Measurements from ENCODE around the gene CDC42BPA. TPM values are rescaled to one million over a fixed set of nuclear protein-coding genes. Genes with fewer than 3 reads are reported as not detected.

Gene CDC42BPA
- total and polyA plus RNA-seq, 4 experiments from 2014 or later, result 0.49 to 0.72 TPM; not detected in 2

GRCh38 chr1:227182012-227182411 lies 136.3 kb downstream of the CDC42BPA start:
- CTCF ChIA-PET (ENCODE audit: partially characterized antibody), result no interaction called here
- no peaks in the 10 kb centered on the region for H3K36me3 ChIP-seq (ENCODE audit: insufficient read depth, low read length)
- Mint-ChIP-seq H3K27ac (no peak overlapping the region), H3K9me3 (no peaks in the 10 kb centered on the region), H3K27me3 (peaks cover 8 to 16% of the 10 kb centered on the region in 2 donors), H3K36me3 (no peaks in the 10 kb centered on the region), H3K4me3 (no peak overlapping the region), H3K4me1 (no peaks in the 10 kb centered on the region)
- no peak overlapping the region for H3K27ac ChIP-seq (ENCODE audit: low read depth, low read length)
- no peaks in the 10 kb centered on the region for H3K9me3 ChIP-seq (ENCODE audit: control insufficient read depth in 1 of 2, low read length in 2 of 2)
- POLR2A ChIA-PET (ENCODE audit: partially characterized antibody), result no interaction called here
- intact Hi-C loops (cut with micrococcal nuclease), result no loop called here
- no peak overlapping the region for H3K4me3 ChIP-seq (ENCODE audit: low read length in 2 of 2)
- no peak for DNase-seq
- no peaks in the 10 kb centered on the region for H3K4me1 ChIP-seq (ENCODE audit: insufficient read depth, low read length)
- H3K27me3 ChIP-seq (ENCODE audit: insufficient read depth, low read length), result no peaks in the 10 kb centered on the region

GRCh38 chr1:227175611-227176010 lies 142.7 kb downstream of the CDC42BPA start:
- H3K27me3 Mint-ChIP-seq, result peaks cover 8 to 13% of the 10 kb centered on the region in 2 donors
- H3K4me1 Mint-ChIP-seq, result no peaks in the 10 kb centered on the region
- H3K4me3 Mint-ChIP-seq, result no peak overlapping the region
- Histone ChIP-seq H3K27me3 (ENCODE audit: insufficient read depth, low read length) (no peaks in the 10 kb centered on the region), H3K36me3 (ENCODE audit: insufficient read depth, low read length) (no peaks in the 10 kb centered on the region), H3K9me3 (ENCODE audit: control insufficient read depth in 1 of 2, low read length in 2 of 2) (no peaks in the 10 kb centered on the region), H3K4me3 (ENCODE audit: low read length in 2 of 2) (no peak overlapping the region), H3K27ac (ENCODE audit: low read depth, low read length) (no peak overlapping the region), H3K4me1 (ENCODE audit: insufficient read depth, low read length) (no peaks in the 10 kb centered on the region)
- H3K27ac Mint-ChIP-seq, result no peak overlapping the region
- ChIA-PET POLR2A (ENCODE audit: partially characterized antibody) (no interaction called here), CTCF (ENCODE audit: partially characterized antibody) (no interaction called here)
- H3K9me3 Mint-ChIP-seq, result no peaks in the 10 kb centered on the region
- DNase-seq, result no peak
- intact Hi-C loops (cut with micrococcal nuclease), result no loop called here
- H3K36me3 Mint-ChIP-seq, result no peaks in the 10 kb centered on the region

- no peak for DNase-seq
- H3K27me3 ChIP-seq (ENCODE audit: insufficient read depth, low read length), result no peaks in the 10 kb centered on the region
- ChIA-PET POLR2A (ENCODE audit: partially characterized antibody) (no interaction called here), CTCF (ENCODE audit: partially characterized antibody) (no interaction called here)
- Mint-ChIP-seq H3K27me3 (peaks cover 17 to 18% of the 10 kb centered on the region in 2 donors), H3K36me3 (no peaks in the 10 kb centered on the region), H3K27ac (no peak overlapping the region), H3K4me3 (no peak overlapping the region), H3K4me1 (no peaks in the 10 kb centered on the region), H3K9me3 (no peaks in the 10 kb centered on the region)
- no peaks in the 10 kb centered on the region for H3K4me1 ChIP-seq (ENCODE audit: insufficient read depth, low read length)
- H3K9me3 ChIP-seq (ENCODE audit: control insufficient read depth in 1 of 2, low read length in 2 of 2), result no peaks in the 10 kb centered on the region
- intact Hi-C loops (cut with micrococcal nuclease), result no loop called here
- no peak overlapping the region for H3K4me3 ChIP-seq (ENCODE audit: low read length in 2 of 2)
- H3K27ac ChIP-seq (ENCODE audit: low read depth, low read length), result no peak overlapping the region
- H3K36me3 ChIP-seq (ENCODE audit: insufficient read depth, low read length), result no peaks in the 10 kb centered on the region
Observed at GRCh38 chr1:227174164-227174563, 144.1 kb downstream of the CDC42BPA start.

- intact Hi-C loops (cut with micrococcal nuclease), result no loop called here
- H3K9me3 Mint-ChIP-seq, result no peaks in the 10 kb centered on the region
- no peaks in the 10 kb centered on the region for H3K36me3 Mint-ChIP-seq
- H3K27ac Mint-ChIP-seq, result no peak overlapping the region
- H3K27me3 Mint-ChIP-seq, result peaks cover 15% of the 10 kb centered on the region in 2 donors
- Histone ChIP-seq H3K36me3 (ENCODE audit: insufficient read depth, low read length) (no peaks in the 10 kb centered on the region), H3K4me1 (ENCODE audit: insufficient read depth, low read length) (no peaks in the 10 kb centered on the region), H3K9me3 (ENCODE audit: control insufficient read depth in 1 of 2, low read length in 2 of 2) (no peaks in the 10 kb centered on the region), H3K27ac (ENCODE audit: low read depth, low read length) (no peak overlapping the region), H3K27me3 (ENCODE audit: insufficient read depth, low read length) (peaks cover 4% of the 10 kb centered on the region), H3K4me3 (ENCODE audit: low read length in 2 of 2) (no peak overlapping the region)
- H3K4me3 Mint-ChIP-seq, result no peak overlapping the region
- no peaks in the 10 kb centered on the region for H3K4me1 Mint-ChIP-seq
- ChIA-PET POLR2A (ENCODE audit: partially characterized antibody) (no interaction called here), CTCF (ENCODE audit: partially characterized antibody) (no interaction called here)
- DNase-seq, result no peak
Observed at GRCh38 chr1:227170361-227171166, 147.7 kb downstream of the CDC42BPA start.

GRCh38 chr1:227169343-227169742 lies 148.9 kb downstream of the CDC42BPA start:
- H3K27ac Mint-ChIP-seq, result no peak overlapping the region
- H3K27ac ChIP-seq (ENCODE audit: low read depth, low read length), result no peak overlapping the region
- DNase-seq, result no peak
- peaks cover 4% of the 10 kb centered on the region for H3K27me3 ChIP-seq (ENCODE audit: insufficient read depth, low read length)
- no peaks in the 10 kb centered on the region for H3K4me1 ChIP-seq (ENCODE audit: insufficient read depth, low read length)
- no peak overlapping the region for H3K4me3 Mint-ChIP-seq
- POLR2A ChIA-PET (ENCODE audit: partially characterized antibody), result no interaction called here
- peaks cover 14 to 15% of the 10 kb centered on the region in 2 donors for H3K27me3 Mint-ChIP-seq
- H3K9me3 ChIP-seq (ENCODE audit: control insufficient read depth in 1 of 2, low read length in 2 of 2), result no peaks in the 10 kb centered on the region
- no peaks in the 10 kb centered on the region for H3K9me3 Mint-ChIP-seq
- no peaks in the 10 kb centered on the region for H3K36me3 Mint-ChIP-seq
- H3K36me3 ChIP-seq (ENCODE audit: insufficient read depth, low read length), result no peaks in the 10 kb centered on the region
- no peak overlapping the region for H3K4me3 ChIP-seq (ENCODE audit: low read length in 2 of 2)
- intact Hi-C loops (cut with micrococcal nuclease), result no loop called here
- CTCF ChIA-PET (ENCODE audit: partially characterized antibody), result no interaction called here
- no peaks in the 10 kb centered on the region for H3K4me1 Mint-ChIP-seq

GRCh38 chr1:227167276-227168101 lies 150.8 kb downstream of the CDC42BPA start:
- POLR2A ChIA-PET (ENCODE audit: partially characterized antibody), result no interaction called here
- no peaks in the 10 kb centered on the region for H3K36me3 ChIP-seq (ENCODE audit: insufficient read depth, low read length)

GRCh38 chr1:227166559-227166958 lies 151.7 kb downstream of the CDC42BPA start:
- Histone ChIP-seq H3K27me3 (ENCODE audit: insufficient read depth, low read length) (peaks cover 4% of the 10 kb centered on the region), H3K4me1 (ENCODE audit: insufficient read depth, low read length) (no peaks in the 10 kb centered on the region), H3K9me3 (ENCODE audit: control insufficient read depth in 1 of 2, low read length in 2 of 2) (no peaks in the 10 kb centered on the region), H3K27ac (ENCODE audit: low read depth, low read length) (no peak overlapping the region), H3K4me3 (ENCODE audit: low read length in 2 of 2) (no peak overlapping the region), H3K36me3 (ENCODE audit: insufficient read depth, low read length) (no peaks in the 10 kb centered on the region)
- Mint-ChIP-seq H3K27ac (no peak overlapping the region), H3K27me3 (peaks cover 14% of the 10 kb centered on the region in 2 donors), H3K4me1 (no peaks in the 10 kb centered on the region), H3K4me3 (no peak overlapping the region), H3K36me3 (no peaks in the 10 kb centered on the region), H3K9me3 (no peaks in the 10 kb centered on the region)
- POLR2A ChIA-PET (ENCODE audit: partially characterized antibody), result no interaction called here
- intact Hi-C loops (cut with micrococcal nuclease), result no loop called here
- CTCF ChIA-PET (ENCODE audit: partially characterized antibody), result no interaction called here
- no peak for DNase-seq

More at GRCh38 chr1:227167276-227168101, 150.8 kb downstream of the CDC42BPA start:
- Mint-ChIP-seq H3K4me3 (no peak overlapping the region), H3K9me3 (no peaks in the 10 kb centered on the region), H3K27me3 (peaks cover 15 to 16% of the 10 kb centered on the region in 2 donors), H3K27ac (no peak overlapping the region), H3K36me3 (no peaks in the 10 kb centered on the region), H3K4me1 (no peaks in the 10 kb centered on the region)
- CTCF ChIA-PET (ENCODE audit: partially characterized antibody), result no interaction called here
- Histone ChIP-seq H3K27me3 (ENCODE audit: insufficient read depth, low read length) (peaks cover 4% of the 10 kb centered on the region), H3K9me3 (ENCODE audit: control insufficient read depth in 1 of 2, low read length in 2 of 2) (no peaks in the 10 kb centered on the region), H3K4me3 (ENCODE audit: low read length in 2 of 2) (no peak overlapping the region), H3K4me1 (ENCODE audit: insufficient read depth, low read length) (no peaks in the 10 kb centered on the region), H3K27ac (ENCODE audit: low read depth, low read length) (no peak overlapping the region)
- intact Hi-C loops (cut with micrococcal nuclease), result no loop called here
- DNase-seq, result no peak

All from CD4-positive, alpha-beta memory T cell (primary cell).